ENCODE results near the gene WNT6. TPM values are rescaled to one million over a fixed set of nuclear protein-coding genes. Genes with fewer than 3 reads are reported as not detected.

The WNT6 gene
- total RNA-seq, 1 experiment from 2014 or later, result 20.3 TPM

- Histone ChIP-seq H3K27me3 (replicated peaks; ENCODE audit: control insufficient read depth, insufficient read depth, low read length) (no peaks in the 10 kb centered on the region), H3K36me3 (ENCODE audit: control insufficient read depth, insufficient read depth, low read length) (no peaks in the 10 kb centered on the region), H3K9me3 (no peaks in the 10 kb centered on the region), H3K4me1 (peaks cover 6% of the 10 kb centered on the region), H3K4me3 (ENCODE audit: low read depth, low read length) (no peak overlapping the region)
- DNase-seq, result no peak
- no peak overlapping the region for H3K27ac Mint-ChIP-seq (ENCODE audit: unreplicated experiment)
- POLR2A ChIA-PET, result interaction anchor here (0.5 kb wide), 1 partner anchor 11 kb away, joined by 3 read pairs; no protein-coding TSS in a partner anchor
- peaks cover 7% of the 10 kb centered on the region for H3K36me3 Mint-ChIP-seq (ENCODE audit: insufficient read depth, unreplicated experiment)
- CTCF ChIA-PET, result interaction anchor here (0.7 to 3.6 kb wide), 3 partner anchors 11 to 48 kb away, joined by 3 to 18 read pairs (median 7); no protein-coding TSS in a partner anchor
- peaks cover 15% of the 10 kb centered on the region for H3K4me1 Mint-ChIP-seq (ENCODE audit: low read depth, unreplicated experiment)
- BruUV-seq (replicated peaks), result no TSS peak
- intact Hi-C loops (cut with micrococcal nuclease; ENCODE audit: unreplicated experiment), result loop anchor here (5.0 kb wide), 1 partner anchor 143 kb away; the partner anchor contains the start of gene CRYBA2
- H3K9me3 Mint-ChIP-seq (ENCODE audit: unreplicated experiment), result no peaks in the 10 kb centered on the region
- TF ChIP-seq CTCF (IDR thresholded peaks at IDR 0.05; ENCODE audit: insufficient read depth in 1 of 2, low read depth in 1 of 2, low read length in 1 of 2, severe bottlenecking in 1 of 2, unreplicated experiment in 1 of 2), result no peak
- no peak overlapping the region for H3K4me3 Mint-ChIP-seq (ENCODE audit: unreplicated experiment)
- H3K27me3 Mint-ChIP-seq (ENCODE audit: insufficient read depth, unreplicated experiment), result peaks cover 3% of the 10 kb centered on the region
These were observed 9.9 kb upstream of the WNT6 start for GRCh38 chr2:218849721-218850120.

GRCh38 chr2:218850796-218851195, 8.8 kb upstream of the WNT6 start:
- CTCF ChIA-PET, result interaction anchor here (1.6 to 3.6 kb wide), 2 partner anchors 10 to 47 kb away, joined by 7 to 18 read pairs; no protein-coding TSS in a partner anchor
- Mint-ChIP-seq H3K27me3 (ENCODE audit: insufficient read depth, unreplicated experiment) (peaks cover 3% of the 10 kb centered on the region), H3K9me3 (ENCODE audit: unreplicated experiment) (no peaks in the 10 kb centered on the region)

DNA sequence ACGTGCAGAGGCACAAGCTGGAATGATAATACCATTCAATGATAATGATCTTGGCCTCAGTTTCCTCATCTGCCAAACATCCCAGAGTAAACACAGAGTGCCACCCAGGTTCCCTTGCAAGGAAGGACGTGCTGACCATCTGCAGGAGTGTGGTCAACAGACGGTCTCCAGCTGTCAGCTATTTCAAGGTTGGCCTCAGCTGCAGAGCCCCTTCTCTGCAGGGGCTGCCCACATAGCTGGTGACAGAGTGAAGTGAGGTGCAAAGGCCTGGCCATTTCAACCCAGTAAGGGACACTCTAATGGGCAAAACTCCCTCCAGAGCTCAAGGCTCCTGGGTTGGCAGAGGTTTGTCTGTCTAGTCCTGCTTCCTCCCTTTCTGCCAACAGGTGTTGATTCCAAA, 8.3 kb upstream of the WNT6 start:
- Mint-ChIP-seq H3K27ac (ENCODE audit: unreplicated experiment) (no peak overlapping the region), H3K9me3 (ENCODE audit: unreplicated experiment) (no peaks in the 10 kb centered on the region), H3K36me3 (ENCODE audit: insufficient read depth, unreplicated experiment) (peaks cover 7% of the 10 kb centered on the region), H3K27me3 (ENCODE audit: insufficient read depth, unreplicated experiment) (peaks cover 3% of the 10 kb centered on the region), H3K4me1 (ENCODE audit: low read depth, unreplicated experiment) (peaks cover 26% of the 10 kb centered on the region), H3K4me3 (ENCODE audit: unreplicated experiment) (no peak overlapping the region)
- CTCF ChIA-PET, result interaction anchor here (1.3 to 3.6 kb wide), 4 partner anchors 10 to 47 kb away, joined by 3 to 18 read pairs (median 5); no protein-coding TSS in a partner anchor
- intact Hi-C loops (cut with micrococcal nuclease; ENCODE audit: unreplicated experiment), result loop anchor here (5.0 kb wide), 1 partner anchor 141 kb away; the partner anchor contains the start of gene CRYBA2
- Histone ChIP-seq H3K27me3 (replicated peaks; ENCODE audit: control insufficient read depth, insufficient read depth, low read length) (no peaks in the 10 kb centered on the region), H3K36me3 (ENCODE audit: control insufficient read depth, insufficient read depth, low read length) (no peaks in the 10 kb centered on the region), H3K4me1 (peaks cover 15% of the 10 kb centered on the region), H3K9me3 (no peaks in the 10 kb centered on the region), H3K4me3 (ENCODE audit: low read depth, low read length) (no peak overlapping the region)
- no TSS peak for BruUV-seq (replicated peaks)
- TF ChIP-seq CTCF (IDR thresholded peaks at IDR 0.05; ENCODE audit: insufficient read depth in 1 of 2, low read depth in 1 of 2, low read length in 1 of 2, severe bottlenecking in 1 of 2, unreplicated experiment in 1 of 2), result no peak
- no peak for DNase-seq
- POLR2A ChIA-PET, result no interaction called here

More at GRCh38 chr2:218850796-218851195, 8.8 kb upstream of the WNT6 start:
- Mint-ChIP-seq H3K27ac (ENCODE audit: unreplicated experiment) (no peak overlapping the region), H3K4me3 (ENCODE audit: unreplicated experiment) (no peak overlapping the region), H3K36me3 (ENCODE audit: insufficient read depth, unreplicated experiment) (peaks cover 7% of the 10 kb centered on the region), H3K4me1 (ENCODE audit: low read depth, unreplicated experiment) (peaks cover 21% of the 10 kb centered on the region)
- H3K9me3 ChIP-seq, result no peaks in the 10 kb centered on the region
- H3K27me3 ChIP-seq (replicated peaks; ENCODE audit: control insufficient read depth, insufficient read depth, low read length), result no peaks in the 10 kb centered on the region
- H3K4me3 ChIP-seq (ENCODE audit: low read depth, low read length), result no peak overlapping the region
- intact Hi-C loops (cut with micrococcal nuclease; ENCODE audit: unreplicated experiment), result loop anchor here (5.0 kb wide), 1 partner anchor 142 kb away; the partner anchor contains the start of gene CRYBA2
- no peaks in the 10 kb centered on the region for H3K36me3 ChIP-seq (ENCODE audit: control insufficient read depth, insufficient read depth, low read length)
- POLR2A ChIA-PET, result no interaction called here
- H3K4me1 ChIP-seq, result peaks cover 10% of the 10 kb centered on the region
- BruUV-seq (replicated peaks), result no TSS peak
- no peak for DNase-seq
- no peak for TF ChIP-seq CTCF (IDR thresholded peaks at IDR 0.05; ENCODE audit: insufficient read depth in 1 of 2, low read depth in 1 of 2, low read length in 1 of 2, severe bottlenecking in 1 of 2, unreplicated experiment in 1 of 2)

Measured in Caco-2 (cell line).